ENCODE results near the gene IRF2BP1. TPM values are rescaled to one million over a fixed set of nuclear protein-coding genes. Genes with fewer than 3 reads are reported as not detected.
A peak's percentile ranks its signal among the peaks of the same experiment; 100 is the strongest.

The IRF2BP1 gene
- total and polyA plus RNA-seq, 2 of the 13 experiments (the other 11 are each of a cell fraction or from before 2014, with no cell fraction given), result 4.3 to 14.3 TPM

- no peak for TF ChIP-seq HIVEP1 (CRISPR knock-in tag; IDR thresholded peaks at IDR 0.05)
- 0 out of 2 replicates have a peak, but pooled peaks have one; percentile 4 for TF ChIP-seq ZNF770 (CRISPR knock-in tag; IDR thresholded peaks at IDR 0.05)
- peak; percentile 69; the same call in 1 of the 2 replicates for TF ChIP-seq HMGXB3 (CRISPR knock-in tag; IDR thresholded peaks at IDR 0.05; ENCODE audit: borderline replicate concordance)
- no peak; the same call in 1 of the 2 replicates for TF ChIP-seq FOXO1 (CRISPR knock-in tag; IDR thresholded peaks at IDR 0.05)
- TF ChIP-seq CBX2 (IDR thresholded peaks at IDR 0.05; ENCODE audit: low read depth, low read length), result no peak
- TF ChIP-seq CBX2 (CRISPR knock-in tag; IDR thresholded peaks at IDR 0.05; ENCODE audit: low read depth), result no peak
- TF ChIP-seq ZNF549 (CRISPR knock-in tag; IDR thresholded peaks at IDR 0.05), result no peak
- TF ChIP-seq STAT5B (CRISPR knock-in tag; IDR thresholded peaks at IDR 0.05), result no peak
- TF ChIP-seq ZFP36L2 (CRISPR knock-in tag; IDR thresholded peaks at IDR 0.05), result no peak
- no peak for TF ChIP-seq RELA (CRISPR knock-in tag; IDR thresholded peaks at IDR 0.05)
- TF ChIP-seq ZNF280D (CRISPR knock-in tag; IDR thresholded peaks at IDR 0.05), result no peak; the same call in 1 of the 2 replicates
- no peak for TF ChIP-seq ZNF256 (CRISPR knock-in tag; conservative IDR thresholded peaks at IDR 0.05)
- no peak for TF ChIP-seq MTF2 (CRISPR knock-in tag; IDR thresholded peaks at IDR 0.05; ENCODE audit: borderline replicate concordance)
- TF ChIP-seq PRDM15 (CRISPR knock-in tag; IDR thresholded peaks at IDR 0.05), result no peak
- no peak for TF ChIP-seq RFX5 (IDR thresholded peaks at IDR 0.05; ENCODE audit: low read depth, low read length)
- TF ChIP-seq MED1 (CRISPR knock-in tag; IDR thresholded peaks at IDR 0.05), result peak; percentile 25
- peak; percentile 74; the same call in 1 of the 2 replicates for TF ChIP-seq ATF1 (CRISPR knock-in tag; IDR thresholded peaks at IDR 0.05)
Observed at GRCh38 chr19:45862564-45863334, 23.2 kb downstream of the IRF2BP1 start, which contains the start of gene SYMPK (continued).

All from HepG2 (cell line).